PFSK-1 (cell line): Measurements from ENCODE around the gene CC2D1A.

Source experiments
- POLR2AphosphoS5 ChIP-seq: IDR thresholded peaks from 2 replicates; pipeline ENCODE4 v1.6.1; 2012; ENCODE audit warnings: low read depth, mild to moderate bottlenecking, control low read depth, low read length, moderate library complexity
- TF ChIP-seq, protein P1 (sequence below), 2 experiments: IDR thresholded peaks; 2 replicates each; pipeline versions ENCODE4 v1.6.1 to v1.8.0; 2011 to 2012; ENCODE audit warnings: low read depth in 2 of 2, low read length in 2 of 2, control low read depth in 1 of 2, inconsistent platforms in 1 of 2, mild to moderate bottlenecking in 1 of 2, moderate library complexity in 1 of 2; ENCODE audit not compliant: insufficient read depth in 1 of 2

DNA sequence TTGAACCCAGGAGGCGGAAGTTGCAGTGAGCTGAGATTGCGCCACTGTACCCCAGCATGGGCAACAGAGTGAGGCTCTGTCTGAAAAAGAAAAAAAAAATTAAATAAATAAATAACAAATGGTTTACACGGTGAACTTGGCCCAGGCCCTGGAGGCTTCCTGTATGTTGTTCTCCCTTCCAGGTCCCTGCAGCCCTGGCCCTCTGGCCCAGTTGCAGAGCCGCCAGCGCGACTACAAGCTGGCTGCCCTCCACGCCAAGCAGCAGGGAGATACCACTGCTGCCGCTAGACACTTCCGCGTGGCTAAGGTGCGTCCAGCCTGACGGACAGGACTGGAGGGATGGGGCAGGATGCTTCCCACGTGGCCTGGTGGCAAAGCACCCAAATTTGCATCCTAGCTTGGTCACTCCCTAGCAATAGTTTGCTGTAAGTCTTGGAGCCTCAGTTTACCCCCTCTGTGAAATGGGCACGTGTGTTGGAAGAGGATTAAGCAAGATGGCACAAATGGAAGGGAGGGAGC is 11.9 kb downstream of the CC2D1A start:
- TF ChIP-seq, protein P1, sequence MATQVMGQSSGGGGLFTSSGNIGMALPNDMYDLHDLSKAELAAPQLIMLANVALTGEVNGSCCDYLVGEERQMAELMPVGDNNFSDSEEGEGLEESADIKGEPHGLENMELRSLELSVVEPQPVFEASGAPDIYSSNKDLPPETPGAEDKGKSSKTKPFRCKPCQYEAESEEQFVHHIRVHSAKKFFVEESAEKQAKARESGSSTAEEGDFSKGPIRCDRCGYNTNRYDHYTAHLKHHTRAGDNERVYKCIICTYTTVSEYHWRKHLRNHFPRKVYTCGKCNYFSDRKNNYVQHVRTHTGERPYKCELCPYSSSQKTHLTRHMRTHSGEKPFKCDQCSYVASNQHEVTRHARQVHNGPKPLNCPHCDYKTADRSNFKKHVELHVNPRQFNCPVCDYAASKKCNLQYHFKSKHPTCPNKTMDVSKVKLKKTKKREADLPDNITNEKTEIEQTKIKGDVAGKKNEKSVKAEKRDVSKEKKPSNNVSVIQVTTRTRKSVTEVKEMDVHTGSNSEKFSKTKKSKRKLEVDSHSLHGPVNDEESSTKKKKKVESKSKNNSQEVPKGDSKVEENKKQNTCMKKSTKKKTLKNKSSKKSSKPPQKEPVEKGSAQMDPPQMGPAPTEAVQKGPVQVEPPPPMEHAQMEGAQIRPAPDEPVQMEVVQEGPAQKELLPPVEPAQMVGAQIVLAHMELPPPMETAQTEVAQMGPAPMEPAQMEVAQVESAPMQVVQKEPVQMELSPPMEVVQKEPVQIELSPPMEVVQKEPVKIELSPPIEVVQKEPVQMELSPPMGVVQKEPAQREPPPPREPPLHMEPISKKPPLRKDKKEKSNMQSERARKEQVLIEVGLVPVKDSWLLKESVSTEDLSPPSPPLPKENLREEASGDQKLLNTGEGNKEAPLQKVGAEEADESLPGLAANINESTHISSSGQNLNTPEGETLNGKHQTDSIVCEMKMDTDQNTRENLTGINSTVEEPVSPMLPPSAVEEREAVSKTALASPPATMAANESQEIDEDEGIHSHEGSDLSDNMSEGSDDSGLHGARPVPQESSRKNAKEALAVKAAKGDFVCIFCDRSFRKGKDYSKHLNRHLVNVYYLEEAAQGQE (IDR thresholded peaks at IDR 0.05; ENCODE audit: insufficient read depth in 1 of 2, low read depth in 2 of 2, low read length in 2 of 2): no peak
- no peak for TF ChIP-seq POLR2AphosphoS5
